ENCODE results near the gene NREP.

NREP gene

GRCh38 chr5:111735583-111736270 is 21.3 kb downstream of the NREP start:
- peak; percentile 76 for DNase-seq

- no peak for DNase-seq
Observed at GRCh38 chr5:111734597-111734996, 22.4 kb downstream of the NREP start.

- DNase-seq, result no peak
Observed at GRCh38 chr5:111734013-111734412, 23.0 kb downstream of the NREP start.

GRCh38 chr5:111733571-111733970 is 23.4 kb downstream of the NREP start:
- no peak for DNase-seq

GRCh38 chr5:111731638-111732037 is 25.4 kb downstream of the NREP start:
- DNase-seq, result no peak

- DNase-seq, result peak; percentile 47
Observed at GRCh38 chr5:111730659-111731382, 26.2 kb downstream of the NREP start.

DNA sequence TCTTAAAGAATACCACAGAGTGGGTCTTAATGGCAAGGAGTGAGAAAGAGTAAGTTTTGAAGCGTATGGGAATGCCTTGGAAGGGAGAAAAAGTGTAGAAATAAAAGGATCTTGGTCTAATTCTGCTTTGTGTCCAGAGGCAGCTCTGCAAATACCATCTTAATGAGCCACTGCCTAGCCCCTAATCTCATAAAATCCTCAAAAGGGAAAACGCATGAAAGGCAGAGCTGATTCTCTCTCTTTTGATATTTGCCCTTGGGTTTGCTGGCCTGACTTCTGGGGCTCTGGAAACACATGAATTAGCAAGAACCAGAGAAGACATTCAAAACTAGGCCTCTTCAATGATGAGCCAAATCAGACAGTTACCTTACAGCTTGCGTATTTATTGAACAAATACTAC is 28.1 kb downstream of the NREP start:
- DNase-seq, result no peak

DNA sequence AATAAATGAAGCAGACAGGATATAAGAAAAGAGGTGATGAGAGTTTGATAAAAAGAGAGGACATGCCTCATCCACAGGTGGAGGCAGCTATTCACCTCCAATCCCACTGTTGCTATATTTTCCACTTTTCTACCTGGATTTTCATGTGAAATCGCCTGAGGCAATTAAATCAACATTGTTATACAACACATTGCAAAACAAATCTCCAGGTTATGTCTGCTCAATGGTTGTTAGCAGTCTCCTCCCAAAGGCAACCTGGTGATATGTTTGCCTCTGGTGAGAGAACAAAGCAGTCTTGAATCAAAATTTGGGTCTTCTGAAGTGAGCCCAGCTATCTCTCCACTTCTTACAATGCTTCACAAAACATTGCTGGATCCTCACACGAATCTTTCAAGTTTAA is 30.0 kb downstream of the NREP start:
- no peak for DNase-seq

DNA sequence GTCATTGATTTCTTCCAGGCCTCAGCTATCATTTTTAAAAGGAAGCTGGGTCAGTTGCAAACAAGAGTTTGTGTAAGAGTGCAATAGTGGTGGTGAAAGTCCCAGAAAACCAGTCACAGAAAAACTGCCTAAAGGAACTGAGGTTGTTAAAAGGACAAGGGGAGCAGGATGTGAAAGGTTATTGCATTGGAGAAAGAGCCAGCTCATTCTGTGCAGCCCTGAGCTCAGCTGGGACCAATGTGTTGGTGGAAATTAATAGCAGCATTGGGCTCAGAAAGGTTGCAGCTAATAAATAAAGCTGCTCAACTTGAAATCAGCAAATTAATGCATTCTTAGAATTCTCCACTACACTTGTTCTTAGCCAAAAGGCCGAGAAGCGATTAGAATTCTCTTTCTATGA is 34.9 kb downstream of the NREP start:
- no peak for DNase-seq

- no peak for DNase-seq
Observed at GRCh38 chr5:111720333-111720890, 36.6 kb downstream of the NREP start.

DNA sequence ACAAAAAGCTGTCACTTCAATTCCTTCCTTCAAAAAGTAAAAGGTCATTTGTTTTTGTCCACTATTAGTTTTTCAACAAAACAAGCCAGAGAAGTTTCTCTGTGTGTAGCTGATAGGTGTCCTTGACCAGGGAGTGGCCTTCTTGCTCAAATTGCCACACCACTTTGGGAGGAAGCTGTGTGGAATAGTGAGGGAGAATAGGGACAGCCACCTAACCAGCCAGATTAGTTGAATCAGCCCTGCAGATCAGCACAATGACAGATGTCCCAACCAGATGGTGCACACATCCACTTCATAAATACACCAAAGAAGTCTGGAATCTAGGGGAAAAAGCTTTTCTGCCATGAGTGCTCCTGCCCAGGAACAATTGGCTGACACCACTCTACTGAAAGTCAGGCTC is 37.2 kb downstream of the NREP start:
- peak; percentile 15 for DNase-seq

- DNase-seq, result peak; percentile 35
Observed at GRCh38 chr5:111716789-111717188, 40.2 kb downstream of the NREP start.

DNA sequence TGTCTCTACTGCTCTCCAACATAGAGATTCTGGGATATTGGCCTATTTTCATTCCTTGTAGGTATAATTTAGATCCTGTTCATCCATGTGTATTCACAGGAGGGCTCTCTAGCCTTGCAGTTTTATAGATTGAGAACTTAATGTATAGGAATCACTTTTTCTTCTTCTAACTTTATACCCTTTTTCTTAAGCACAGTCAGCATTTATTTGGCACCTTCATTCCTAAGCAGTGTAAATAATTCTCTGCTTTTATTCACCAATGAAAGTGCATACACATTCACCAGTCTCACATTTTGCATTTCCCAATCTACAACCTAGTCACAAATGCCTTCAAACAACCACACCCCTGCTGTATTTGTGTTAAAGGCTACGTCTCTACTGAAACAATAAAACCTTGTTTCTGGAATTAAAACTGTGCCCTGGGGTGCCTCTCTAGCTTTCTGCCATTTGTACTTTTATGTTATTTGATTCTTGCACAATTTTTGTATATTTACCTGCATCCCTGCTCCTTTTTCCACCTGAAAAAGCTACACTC is 49.3 kb downstream of the NREP start:
- no peak for DNase-seq

- DNase-seq, result peak; percentile 47
Observed at GRCh38 chr5:111706345-111706744, 50.6 kb downstream of the NREP start.

DNA sequence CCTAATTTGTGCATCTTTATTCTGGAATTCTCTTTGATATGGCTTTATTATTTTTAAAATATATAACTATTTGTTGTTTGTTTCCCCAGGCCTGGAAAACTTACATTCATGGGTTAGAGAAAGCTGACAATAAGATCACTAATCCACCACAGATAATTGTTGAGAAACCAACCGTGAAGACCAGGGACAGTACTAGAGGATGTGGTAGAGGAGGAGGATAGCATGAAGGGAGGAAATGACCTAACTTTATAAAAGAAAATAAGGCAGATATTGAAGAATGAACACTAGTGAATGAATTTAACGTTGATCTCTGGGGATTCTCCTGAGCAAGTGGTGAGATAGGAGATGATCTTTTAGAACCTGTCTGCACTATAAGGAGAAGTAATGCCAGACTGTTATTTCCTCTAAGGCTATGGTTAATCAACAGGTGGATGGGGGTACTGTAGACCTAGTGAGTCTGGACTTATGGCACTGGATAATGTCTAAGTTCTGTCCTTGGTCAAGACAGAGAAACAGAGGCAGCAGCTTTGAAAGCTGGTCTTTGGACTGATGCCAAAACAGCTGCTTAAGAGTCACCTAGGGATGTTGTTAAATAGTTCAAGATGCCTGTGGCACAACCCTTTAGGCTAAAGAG is 52.4 kb downstream of the NREP start:
- no peak for DNase-seq

GRCh38 chr5:111703662-111704061 is 53.3 kb downstream of the NREP start:
- DNase-seq, result no peak

- peak; percentile 97 for DNase-seq
Observed at GRCh38 chr5:111699976-111700375, 57.0 kb downstream of the NREP start.

- peak; percentile 44 for DNase-seq
Observed at GRCh38 chr5:111699324-111699723, 57.7 kb downstream of the NREP start.

GRCh38 chr5:111697881-111698757 is 58.9 kb downstream of the NREP start:
- peak; percentile 33 for DNase-seq

- DNase-seq, result peak; percentile 95
Observed at GRCh38 chr5:111697215-111697614, 59.8 kb downstream of the NREP start.

DNA sequence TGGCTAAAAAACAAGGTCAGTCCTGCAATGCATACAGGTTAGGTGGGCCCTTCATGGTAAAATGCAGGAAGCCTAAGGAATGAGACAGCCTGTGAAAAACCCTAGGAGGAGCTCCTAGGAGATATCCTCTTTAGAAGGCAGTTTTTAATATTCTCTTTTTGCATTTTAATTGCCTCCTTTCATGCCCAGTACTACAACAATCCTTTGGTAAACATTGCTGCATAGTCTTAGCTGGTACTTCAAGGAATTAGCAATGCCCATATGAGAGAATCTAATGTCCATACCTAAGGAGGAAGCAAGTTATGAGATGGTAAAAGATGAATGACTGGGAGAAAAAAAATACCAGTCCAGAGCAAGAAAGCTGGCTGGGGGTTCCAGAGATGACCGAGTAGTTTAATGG is 61.0 kb downstream of the NREP start:
- DNase-seq, result no peak

GRCh38 chr5:111694133-111694532 is 62.9 kb downstream of the NREP start:
- DNase-seq, result no peak

DNA sequence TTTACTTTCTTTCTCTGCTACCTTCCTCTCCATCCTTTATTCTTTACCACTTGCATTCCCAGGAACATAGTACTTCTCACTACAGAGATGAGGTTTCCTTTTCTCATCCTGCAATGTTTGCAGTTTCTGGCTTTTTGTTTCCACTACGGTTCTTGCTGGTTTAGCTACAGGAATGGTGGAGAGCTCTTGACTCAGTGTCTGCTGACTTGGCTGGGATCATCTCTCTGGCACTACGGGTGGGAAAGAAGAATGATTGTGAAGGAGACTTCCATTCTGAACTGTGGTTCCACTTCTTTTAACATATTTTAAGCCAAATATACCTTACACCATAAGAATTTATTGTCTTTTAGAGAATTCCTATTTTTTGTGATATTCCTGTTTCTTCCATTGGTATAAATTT is 65.1 kb downstream of the NREP start:
- DNase-seq, result no peak

All from NCI-H69 (cell line).